Activated CD8-positive, alpha-beta memory T cell treated with anti-CD3 and anti-CD28 coated beads for 4 hours (primary cell): Measurements from ENCODE around the gene DYNLT2.
"Not testable (repeated sequence)": the region's sequence is repeated elsewhere in the genome, so short reads cannot be mapped to it uniquely, and the experiment has no call there.

Experiments used
- DNase-seq, 2 donors: peaks; one replicate each; pipeline ENCODE4 v3.0.0-alpha.2; 2020; ENCODE audit warnings: low read depth in 2 of 2

The DYNLT2 gene

DNA sequence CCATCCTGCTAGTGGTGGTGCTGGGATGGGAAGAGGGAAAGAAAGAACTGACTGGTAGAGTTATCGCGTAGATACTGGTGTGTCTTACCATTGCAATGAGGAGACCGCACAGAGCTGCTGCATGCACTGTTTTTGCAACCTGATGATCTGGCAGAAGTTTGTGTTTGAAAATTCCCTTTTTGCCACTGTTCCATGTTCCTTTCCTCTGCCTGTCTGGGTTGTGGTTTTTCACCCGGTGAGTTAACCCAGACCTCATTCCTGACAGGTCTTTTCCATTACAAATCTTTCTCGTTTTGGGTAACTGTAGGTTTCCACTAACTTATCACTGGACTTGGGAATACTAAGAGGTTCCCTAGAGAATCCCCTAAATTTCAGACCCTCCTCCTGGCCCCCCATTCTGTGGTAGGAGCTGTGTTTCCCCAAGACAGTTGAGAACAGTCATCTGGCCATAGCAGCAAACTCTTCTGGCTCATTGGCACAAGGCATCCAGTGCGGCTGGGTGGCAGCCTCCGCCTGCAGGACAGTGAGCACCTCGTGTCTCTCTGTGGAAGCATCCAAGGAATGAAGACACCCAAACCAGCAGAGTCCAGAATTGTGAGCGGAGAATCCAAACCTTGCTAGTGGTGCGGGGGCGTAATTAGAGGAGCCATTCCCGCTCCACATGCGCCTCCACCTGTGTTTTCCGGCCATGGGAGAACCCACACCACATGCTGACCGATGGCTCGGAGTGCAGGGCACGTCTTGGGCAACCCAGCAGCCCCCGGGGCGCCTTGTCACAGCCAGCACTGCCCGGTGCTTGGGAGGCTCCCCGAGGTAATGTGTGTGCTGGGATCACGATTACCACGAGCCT, 32.8 kb upstream of the DYNLT2 start:
- no peak for DNase-seq

DNA sequence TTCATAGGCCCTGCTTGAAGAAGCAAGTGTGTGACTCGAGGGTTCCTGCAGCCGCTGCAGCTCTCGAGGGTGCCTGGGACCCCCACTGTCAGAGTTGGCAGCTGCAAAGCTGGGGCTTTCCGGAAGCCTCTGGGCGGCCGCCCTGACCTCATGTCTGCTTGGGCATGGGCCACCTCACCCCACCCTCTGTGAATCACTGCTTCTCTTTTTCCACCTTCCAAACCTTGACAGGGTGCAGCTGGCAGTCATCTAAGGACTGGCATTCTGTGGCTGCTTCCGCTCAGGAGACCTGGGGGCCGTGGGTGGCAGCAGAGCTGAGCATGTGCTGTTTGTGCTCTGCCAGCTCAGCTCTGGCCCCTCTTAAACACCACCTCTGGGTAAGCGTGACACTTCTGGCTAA, 32.0 kb upstream of the DYNLT2 start:
- no peak for DNase-seq

DNA sequence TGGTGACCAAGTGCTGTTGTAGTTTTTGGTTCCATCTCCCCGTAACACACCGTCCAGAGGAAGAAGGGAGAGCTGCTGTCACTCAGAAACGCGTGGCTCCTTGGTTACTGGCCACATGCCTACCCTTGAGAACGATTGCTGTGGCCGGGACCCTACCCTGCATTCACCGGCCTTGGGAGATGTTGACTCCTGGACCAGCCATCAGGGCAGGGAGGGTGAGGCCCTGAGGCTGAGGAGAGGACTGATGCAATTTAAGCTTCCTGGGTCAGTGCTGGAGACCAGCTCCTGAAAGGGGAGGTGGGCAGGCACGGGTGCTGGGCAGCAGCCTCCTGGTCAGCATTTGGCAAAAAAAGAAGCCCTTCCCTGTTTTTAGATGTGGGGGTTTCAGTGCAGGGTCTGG, 31.6 kb upstream of the DYNLT2 start:
- no peak for DNase-seq

DNA sequence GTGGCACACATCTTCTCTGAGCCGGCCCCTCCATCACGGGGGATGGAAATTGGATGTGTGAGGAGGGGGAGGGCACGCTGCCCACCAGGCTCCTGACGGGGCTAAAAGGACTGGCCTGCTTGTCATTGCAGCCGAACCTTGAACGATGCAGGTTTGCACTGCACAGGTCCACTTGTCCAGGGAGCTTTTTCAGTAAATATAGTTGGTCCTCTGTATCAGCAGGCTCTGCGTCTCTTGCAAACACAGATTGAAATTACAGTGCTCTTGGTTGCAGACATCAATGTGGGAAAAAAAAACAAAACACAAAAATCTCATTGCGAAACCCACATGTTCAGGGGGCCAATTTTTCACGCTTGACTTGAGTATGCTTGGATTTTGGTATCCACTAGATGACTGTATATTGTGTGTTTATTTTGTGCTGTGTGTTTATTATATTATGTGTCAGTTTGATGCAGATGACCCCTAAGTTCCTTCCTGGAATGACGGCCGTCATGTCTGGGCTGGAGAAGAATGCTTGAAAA, 29.3 kb upstream of the DYNLT2 start:
- DNase-seq = no peak

DNA sequence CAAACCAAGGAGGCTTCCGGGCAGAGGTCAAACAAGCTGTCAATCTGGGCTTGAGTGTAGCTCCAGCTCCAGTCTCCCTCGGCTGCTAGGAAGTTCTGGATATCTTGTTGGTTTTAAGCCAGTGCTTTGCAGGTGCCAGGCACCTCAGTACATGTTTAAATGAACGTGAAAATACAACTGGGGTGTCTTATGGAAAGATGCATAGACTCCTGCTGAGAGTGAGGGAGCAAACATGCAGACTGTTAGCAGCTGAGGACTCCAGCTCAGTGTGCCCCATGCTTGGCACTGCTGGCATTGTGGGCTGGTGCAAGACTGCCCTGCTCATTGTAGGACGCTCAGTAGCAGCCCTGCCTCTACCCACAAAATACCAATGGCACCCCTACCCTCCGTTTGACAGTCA, 28.5 kb upstream of the DYNLT2 start:
- DNase-seq = no peak

DNA sequence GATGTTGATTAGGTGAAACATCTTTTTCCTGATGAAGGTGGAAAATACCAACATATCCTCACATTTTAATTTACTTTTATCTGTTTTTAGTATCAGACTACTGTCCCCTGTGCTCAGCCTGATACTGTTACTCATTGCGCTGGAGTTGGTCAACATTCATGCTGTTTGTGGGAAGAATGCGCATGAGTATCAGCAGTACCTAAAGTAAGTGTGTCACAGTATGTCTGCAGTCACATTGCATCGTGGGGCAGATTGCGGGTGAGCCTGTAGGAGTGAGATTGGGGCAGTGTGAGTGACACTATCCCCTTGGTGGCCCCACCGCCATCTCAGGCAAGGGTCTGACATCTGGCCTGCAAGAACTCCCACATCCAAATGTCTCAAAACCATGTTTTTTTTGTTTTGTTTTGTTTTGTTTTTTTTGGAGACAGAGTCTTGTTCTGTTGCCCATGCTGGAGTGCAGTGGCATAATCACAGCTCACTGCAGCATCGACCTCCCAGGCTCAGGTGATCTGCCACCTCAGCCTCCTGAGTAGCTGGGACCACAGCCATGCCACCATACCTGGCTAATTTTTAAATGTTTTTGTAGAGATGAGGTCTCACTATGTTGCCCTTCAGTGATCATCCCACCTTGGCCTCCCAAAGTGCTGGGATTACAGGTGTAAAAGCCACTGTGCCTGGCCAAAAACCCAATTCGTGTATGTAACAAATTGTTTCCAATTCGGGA, 27.9 kb upstream of the DYNLT2 start:
- no peak for DNase-seq

DNA sequence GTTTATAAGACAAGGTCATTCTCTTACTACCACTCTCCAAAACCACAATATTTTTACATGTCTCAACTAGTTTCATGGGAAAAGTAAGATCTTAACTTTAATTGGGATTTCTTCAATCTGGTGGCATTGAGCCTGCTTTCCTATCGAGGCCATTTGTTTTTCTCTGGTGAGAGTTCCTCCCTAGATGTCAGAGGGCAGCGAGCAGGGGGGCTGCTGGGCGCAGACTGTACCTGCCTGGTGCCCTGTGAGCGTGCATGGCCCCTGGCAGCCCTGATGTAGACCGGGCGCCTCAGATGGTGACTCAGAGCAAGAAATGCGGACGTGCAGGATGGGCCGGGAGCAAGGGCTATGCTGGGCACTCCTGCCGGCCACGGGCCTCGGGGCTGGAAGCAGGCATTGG, 27.3 kb upstream of the DYNLT2 start:
- no peak for DNase-seq

DNA sequence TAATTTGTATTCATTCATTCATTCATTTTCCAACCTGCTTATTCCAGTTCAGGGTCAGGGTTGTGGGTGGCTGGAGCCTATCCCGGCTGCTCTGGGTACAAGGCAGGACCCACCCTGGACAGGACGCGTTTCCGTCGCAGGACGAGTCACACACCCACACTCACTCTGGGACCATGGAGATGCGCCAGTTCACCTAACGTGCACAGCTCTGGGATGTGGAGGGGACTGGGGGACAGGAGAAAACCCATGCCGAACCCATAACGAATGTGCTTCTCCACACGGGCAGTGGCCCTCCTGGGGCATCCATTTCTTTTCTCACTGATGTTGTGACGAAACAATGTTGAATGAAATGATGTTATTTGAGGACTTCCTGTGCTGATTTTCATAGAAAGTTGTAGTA, 26.5 kb upstream of the DYNLT2 start:
- no peak for DNase-seq

DNA sequence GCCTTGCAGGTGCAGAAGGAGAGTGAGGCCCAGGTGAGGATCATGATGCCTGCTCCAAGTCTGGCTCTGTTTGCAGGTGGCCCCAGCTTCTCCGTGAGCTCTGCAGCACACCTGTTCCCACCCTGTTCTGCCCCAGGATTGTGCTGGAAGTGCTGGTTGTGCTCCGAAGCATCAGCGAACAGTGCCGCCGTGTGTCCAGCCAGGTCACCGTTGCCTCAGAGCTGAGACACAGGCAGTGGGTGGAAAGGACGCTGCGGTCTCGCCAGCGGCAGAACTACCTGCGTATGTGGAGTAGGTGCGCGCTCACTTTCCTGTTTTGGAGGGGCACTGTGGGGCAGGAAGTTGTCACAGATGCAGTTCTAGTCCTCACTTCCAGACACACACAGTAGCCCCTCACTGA, 25.0 kb upstream of the DYNLT2 start:
- no peak for DNase-seq

DNA sequence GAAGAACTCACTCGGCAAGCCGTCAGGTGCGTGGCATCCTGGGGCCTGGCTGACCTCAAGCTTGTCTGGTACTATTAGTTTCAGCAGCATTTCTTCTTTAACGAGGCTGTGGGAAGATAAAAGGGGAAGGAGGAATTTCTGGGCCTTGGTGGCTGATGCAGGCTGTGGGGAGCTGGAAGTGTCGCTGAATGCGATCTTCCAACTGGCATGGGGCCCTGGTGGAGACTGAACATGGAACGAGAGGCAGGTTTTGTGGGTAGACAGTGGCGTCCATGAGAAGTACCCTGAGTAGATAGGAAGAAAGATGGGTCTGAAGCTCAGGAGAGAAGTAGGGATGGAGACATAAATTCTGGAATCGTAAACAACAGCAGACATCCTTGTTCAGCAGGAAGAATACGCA, 23.9 kb upstream of the DYNLT2 start:
- no peak for DNase-seq

DNA sequence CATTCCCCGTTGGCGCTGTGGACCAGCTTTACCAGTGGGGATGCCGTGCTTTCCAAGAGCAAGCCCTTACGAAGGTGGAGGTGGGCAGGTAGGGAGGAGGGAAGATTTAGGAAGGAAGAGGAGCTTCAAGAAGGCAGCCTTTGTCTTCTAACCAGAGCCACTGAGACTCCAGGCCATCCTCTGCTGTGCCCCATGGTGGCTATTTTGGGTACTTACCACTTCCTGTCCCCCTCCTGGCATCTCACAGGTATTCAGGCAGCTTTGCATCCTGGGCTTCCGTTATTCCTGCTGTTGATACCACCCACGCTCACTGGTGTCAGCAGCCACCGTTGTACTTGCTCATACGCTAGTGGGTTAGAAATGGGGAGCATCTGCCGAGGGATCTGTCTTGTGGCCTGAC, 23.0 kb upstream of the DYNLT2 start:
- no peak for DNase-seq

DNA sequence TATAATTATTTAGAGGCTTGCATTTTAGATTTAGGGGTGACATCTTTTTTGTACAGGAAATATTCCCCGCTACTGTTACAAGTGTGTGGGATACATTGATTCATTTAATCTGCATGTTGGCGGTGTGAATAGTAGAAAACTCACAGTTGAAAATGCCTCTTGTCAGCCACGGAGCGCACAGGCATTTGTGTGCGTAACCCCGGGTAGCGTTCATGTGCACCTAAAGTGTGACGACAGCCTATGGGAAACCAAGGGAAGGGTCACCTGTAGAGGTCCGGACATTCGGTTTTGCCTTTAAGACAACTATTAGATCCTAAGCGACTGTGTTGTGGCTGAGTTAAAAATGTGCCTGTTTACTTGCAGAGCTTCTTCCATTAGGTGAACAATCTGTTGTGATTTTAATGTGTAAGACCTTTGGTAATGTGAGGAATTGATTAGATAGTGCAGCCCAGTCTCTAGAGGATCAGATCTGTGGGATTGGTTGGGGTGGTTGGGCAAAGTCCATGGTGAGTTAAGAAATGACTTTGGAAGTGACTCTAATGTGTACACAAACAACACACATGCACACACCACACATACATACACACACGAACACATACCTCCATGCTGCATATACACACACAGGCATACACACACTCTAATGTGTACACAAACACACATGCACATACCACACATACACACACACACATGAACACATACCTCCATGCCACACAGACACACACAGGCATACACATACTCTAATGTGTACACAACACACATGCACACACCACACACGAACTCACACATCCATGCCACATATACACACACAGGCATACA, 15.8 kb upstream of the DYNLT2 start:
- no peak for DNase-seq

DNA sequence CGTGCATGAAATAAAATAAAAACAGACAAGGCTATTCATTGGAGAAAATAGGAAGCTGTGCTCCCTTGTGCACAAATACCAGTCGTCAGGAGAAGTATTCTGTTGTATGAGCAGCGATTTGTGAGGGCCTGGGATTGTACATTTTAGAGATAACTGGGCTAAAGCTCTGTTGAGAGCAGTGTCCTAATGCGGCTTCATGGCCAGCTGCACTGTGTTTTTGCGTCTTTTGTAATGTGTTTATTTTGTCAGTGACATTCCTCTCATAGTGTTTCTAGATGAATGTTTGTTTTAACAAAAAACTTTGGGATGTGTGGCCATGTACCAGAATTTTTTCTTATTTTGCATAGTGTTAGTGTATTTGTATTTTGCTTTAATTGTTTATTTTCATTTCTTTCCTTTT, 14.9 kb upstream of the DYNLT2 start:
- no peak for DNase-seq

DNA sequence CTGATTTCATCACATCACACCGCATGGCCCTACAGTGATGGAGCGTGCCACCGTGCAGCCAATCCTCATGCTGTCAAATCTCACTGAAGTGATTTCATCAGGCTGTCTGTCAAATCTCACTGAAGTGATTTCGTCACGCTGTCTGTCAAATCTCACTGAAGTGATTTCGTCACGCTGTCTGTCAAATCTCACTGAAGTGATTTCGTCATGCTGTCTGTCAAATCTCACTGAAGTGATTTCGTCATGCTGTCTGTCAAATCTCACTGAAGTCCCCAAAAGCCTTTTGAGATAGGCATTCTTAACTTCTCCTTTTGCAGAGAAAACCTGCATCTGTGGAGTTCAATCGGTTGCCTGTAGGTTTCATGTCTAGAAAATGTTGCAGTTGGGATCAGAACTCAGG, 14.4 kb upstream of the DYNLT2 start:
- not testable (repeated sequence) for DNase-seq

DNA sequence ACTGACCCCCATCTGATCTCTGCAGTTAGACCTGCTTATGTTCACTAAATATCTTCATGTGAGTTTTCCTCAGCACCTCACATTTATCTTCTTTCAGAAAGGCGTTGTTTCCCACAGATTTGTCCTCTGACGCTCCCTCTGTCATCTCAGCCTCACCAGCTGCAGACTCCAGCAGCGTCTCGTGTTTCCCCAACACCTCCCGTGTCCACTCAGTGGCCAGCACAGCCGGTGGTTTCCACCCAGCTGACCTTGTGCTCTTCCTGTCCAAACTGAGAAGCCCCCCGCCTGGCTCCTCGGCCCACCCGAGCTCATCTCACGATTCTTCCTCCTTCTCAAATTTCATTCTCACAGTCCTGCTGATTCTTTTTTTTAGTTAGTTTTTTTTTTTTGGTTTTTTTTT, 12.5 kb upstream of the DYNLT2 start:
- DNase-seq = no peak

DNA sequence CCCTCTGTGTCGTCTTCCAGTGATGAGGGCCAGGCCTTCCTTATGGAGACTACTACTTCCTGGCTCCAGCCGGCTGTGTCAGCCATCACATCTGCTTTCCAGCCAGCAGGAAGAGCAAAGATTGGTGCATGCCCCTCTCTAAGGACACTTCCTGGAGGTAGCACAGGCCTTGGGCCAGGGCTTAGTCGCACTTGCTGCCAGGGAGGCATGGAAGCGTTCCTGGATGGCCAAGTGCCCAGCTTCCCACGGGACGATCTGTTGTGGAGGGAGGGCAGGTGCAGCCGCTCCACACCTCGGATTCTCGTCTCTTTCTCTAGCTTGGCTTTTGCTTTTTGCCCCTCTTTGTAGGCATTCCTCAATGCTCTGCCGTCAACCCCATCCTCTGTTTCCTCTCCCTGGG, 11.9 kb upstream of the DYNLT2 start:
- DNase-seq = no peak

DNA sequence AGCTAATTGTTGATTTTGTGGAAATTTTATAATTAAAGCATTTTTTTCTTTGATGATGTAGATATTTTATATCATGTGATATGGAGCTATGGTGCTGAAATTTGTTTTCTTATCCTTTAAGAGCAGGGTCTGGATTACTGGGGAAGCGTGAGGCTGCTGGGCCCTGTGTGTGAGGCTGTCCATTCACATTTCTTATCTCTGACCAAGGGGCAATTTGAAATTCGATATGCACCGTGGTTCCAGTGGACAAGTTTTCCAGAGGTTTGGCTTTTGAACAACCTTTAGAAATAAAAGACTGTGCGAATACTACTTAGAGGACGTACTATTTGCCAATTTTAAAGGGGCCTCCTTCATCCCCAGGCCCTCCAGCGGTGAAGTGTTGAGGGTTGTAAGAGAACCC, 3.8 kb upstream of the DYNLT2 start:
- DNase-seq = no peak

DNA sequence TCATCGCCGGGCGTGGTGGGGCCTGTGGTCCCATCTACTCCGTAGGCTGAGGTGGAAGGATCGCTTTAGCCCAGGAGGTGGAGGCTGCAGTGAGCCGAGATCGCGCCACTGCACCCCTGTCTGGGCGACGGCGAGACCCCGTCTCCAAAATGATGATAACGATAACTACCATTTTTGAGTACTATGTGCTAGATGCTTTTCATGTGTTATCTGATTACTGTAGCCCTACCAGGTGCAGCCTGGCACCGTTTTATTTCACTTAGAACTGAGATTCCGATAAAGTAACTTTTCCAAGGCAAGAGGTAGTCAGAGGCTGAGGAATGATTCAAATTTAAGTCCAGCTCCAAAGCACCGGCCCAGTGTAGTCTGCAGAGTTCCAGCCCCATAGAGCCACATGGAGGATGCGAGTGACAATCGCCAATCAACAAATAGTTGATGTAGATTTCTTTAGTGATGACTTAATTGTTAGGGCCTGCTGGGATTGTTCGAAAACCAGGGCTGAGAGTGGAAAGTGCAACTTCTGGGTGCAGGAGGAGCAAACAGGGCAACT, 777 bp upstream of the DYNLT2 start:
- no peak for DNase-seq

DNA sequence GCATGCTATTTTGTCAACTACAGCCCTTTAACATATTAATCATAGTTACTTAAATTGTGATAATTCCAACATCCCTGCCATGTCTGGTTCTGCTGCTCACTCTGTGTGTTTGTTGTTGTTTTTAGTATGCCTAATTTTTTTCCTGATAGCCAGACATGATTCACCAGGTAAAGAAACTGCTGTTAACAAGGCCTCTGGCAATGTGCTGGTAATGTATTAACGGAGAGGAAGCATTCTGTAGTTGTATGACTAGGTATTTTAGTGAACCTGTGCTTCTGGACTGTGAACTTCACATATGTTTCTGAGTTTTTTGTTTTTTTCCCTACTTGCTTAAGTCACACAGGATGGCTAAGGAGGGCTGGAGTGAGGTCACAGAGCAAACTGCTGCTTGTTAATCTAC, 4.8 kb downstream of the DYNLT2 start:
- no peak for DNase-seq

DNA sequence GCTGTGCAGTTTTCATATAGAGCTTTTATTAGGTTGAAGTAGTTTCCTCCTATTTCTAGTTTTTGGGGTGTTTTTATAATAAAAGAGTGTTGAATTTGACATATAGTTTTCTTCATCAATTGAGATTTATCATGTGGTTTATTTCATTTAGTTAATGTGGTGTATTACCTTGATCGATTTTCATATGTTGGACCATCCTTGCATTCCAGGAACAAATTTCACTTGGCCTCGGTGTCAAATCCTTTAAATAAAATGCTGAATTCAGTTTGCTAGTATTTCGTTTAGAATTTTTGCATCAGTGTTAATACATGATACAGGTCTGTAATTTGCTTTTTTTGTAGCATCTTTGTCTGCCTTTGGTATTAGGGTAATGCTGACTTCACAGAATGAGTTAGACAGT, 6.0 kb downstream of the DYNLT2 start:
- DNase-seq = no peak

DNA sequence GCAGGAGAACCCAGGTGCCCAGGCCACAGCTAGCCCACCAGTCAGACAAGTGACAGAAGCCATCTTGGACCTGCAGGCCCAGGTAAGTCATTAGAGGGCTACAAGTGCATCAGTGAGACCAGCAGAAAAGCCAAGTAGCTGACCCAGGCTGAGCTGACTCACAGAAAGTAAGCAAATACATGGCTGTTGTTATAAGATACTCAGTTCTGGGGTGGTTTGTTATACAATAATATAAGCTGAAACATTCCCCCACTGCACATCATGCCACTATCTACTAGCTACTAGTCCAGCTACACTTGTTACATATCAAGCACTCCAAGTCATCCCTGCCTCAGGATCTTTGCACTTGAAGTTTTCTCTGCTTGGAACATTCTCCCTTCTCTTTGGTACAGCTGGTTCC, 10.0 kb downstream of the DYNLT2 start:
- DNase-seq = no peak

DNA sequence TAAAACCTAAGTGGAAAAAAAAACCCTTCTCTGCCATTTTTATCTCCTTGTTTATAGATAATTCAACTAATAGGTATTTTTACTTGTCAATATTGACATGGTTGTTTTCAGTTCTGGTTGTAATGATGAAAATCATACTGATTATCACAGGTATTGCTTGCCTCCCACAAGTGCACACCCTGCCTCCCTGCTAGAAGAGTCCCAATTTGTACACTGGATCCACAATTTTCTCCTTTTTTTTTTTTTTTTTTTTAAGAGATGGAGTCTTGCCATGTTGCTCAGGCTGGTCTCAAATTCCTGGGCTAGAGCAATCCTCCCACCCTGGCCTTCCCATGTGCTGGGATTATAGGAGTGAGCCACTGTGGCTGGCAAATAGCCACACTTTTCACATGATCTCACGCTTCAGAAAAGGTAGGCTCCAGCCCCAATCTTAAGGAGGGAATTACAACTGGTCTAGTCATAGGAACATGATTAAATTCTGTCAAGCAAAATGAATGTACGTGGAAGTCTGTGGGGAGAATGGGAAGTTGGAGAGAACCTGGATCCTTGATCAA, 12.3 kb downstream of the DYNLT2 start:
- no peak for DNase-seq
